ENCODE measurements around the gene BCL2L15.

DNA sequence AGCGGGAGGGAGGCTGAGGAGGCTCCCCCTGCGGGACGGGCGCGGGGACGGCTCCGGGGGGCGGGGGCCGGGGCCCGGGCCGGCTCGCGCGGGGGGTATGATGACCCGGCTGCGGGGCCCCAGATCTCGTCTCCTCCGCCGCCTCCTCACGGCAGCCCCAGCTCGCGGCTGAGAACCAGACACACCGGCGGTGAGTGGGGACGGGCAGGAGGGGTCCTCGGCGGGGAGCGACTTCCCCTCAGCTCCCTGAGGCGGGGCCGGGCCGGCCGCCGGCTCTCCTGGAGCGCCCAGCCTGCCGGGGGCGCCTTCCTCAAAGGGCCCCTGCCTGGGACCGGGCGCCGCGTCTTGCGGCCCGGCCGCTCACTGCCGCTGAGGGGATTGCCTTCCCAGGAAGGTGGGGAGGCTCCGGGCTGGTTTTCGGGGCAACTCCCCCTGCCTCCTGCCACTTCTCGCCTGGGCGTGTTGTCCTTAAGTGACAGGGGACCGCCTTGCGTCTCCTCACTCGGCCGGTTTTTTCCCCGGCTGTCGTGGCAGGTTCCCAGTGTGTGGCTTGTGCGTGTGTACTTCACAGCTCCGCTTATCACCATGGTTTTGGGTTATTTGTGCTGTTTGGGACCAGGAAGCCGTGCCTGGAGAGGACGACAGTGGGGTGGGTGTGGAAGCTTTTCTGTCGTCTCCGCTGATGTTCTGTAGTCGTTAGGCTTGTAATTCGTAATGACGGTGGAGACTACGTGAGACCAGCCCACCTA lies 42.5 kb upstream of the BCL2L15 start:
- TF ChIP-seq, protein P1, sequence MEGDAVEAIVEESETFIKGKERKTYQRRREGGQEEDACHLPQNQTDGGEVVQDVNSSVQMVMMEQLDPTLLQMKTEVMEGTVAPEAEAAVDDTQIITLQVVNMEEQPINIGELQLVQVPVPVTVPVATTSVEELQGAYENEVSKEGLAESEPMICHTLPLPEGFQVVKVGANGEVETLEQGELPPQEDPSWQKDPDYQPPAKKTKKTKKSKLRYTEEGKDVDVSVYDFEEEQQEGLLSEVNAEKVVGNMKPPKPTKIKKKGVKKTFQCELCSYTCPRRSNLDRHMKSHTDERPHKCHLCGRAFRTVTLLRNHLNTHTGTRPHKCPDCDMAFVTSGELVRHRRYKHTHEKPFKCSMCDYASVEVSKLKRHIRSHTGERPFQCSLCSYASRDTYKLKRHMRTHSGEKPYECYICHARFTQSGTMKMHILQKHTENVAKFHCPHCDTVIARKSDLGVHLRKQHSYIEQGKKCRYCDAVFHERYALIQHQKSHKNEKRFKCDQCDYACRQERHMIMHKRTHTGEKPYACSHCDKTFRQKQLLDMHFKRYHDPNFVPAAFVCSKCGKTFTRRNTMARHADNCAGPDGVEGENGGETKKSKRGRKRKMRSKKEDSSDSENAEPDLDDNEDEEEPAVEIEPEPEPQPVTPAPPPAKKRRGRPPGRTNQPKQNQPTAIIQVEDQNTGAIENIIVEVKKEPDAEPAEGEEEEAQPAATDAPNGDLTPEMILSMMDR (IDR thresholded peaks at IDR 0.05 in 8 of 11, conservative IDR thresholded peaks at IDR 0.05 in 3 of 11): peak in 3 of 11 experiments; percentile 14 to 43 (median 33)
- TF ChIP-seq POLR2AphosphoS5 (IDR thresholded peaks at IDR 0.05) (peak in 2 of 3 donors; percentile 25 to 53), POLR2A (IDR thresholded peaks at IDR 0.05) (no peak)
